Putamen (tissue), 1 donor: ENCODE data around the gene AP1S1.
"Not testable (repeated sequence)": the region's sequence is repeated elsewhere in the genome, so short reads cannot be mapped to it uniquely, and the experiment has no call there.

ENCODE experiments used
- DNase-seq: peaks from one replicate; pipeline ENCODE4 v3.0.0-alpha.2; 2016; ENCODE audit warnings: low spot score

Gene AP1S1

GRCh38 chr7:101125989-101126650 is 28.2 kb upstream of the AP1S1 start:
- DNase-seq = no peak

GRCh38 chr7:101126651-101127459 is 27.4 kb upstream of the AP1S1 start, which contains the start of gene SERPINE1:
Gene SERPINE1, plus strand, starts transcription at chr7:101127104. Its CDS starts 1,290 bp downstream, at chr7:101128394.
- no peak for DNase-seq

- no peak for DNase-seq
These were observed 26.7 kb upstream of the AP1S1 start for GRCh38 chr7:101127460-101128039.

DNA sequence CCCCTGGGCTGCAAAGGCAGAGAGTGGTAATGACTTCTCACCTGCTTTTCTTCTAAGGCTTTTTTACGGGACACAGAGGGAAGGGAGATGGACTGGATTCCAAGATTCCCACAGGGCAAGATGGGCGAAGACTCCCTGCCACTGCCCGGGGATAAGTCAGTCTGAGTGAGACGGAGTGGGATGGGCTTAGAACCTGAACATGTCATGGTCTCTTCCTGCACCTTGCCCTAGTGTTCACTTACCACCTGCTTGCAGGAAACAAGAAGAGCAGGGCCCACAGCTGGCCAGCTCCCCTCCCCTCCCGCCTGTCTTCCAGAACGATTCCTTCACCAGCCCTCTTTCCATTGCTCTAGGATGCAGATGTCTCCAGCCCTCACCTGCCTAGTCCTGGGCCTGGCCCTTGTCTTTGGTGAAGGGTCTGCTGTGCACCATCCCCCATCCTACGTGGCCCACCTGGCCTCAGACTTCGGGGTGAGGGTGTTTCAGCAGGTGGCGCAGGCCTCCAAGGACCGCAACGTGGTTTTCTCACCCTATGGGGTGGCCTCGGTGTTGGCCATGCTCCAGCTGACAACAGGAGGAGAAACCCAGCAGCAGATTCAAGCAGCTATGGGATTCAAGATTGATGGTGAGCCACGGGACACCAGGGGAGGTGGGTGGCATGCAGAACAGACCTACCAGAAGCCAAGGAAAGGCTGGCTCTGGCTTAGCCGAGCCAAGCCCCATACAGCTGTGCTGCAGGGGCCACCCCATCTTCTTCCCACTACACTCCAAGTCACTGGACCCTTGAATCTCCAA is 26.0 kb upstream of the AP1S1 start:
- no peak for DNase-seq

DNA sequence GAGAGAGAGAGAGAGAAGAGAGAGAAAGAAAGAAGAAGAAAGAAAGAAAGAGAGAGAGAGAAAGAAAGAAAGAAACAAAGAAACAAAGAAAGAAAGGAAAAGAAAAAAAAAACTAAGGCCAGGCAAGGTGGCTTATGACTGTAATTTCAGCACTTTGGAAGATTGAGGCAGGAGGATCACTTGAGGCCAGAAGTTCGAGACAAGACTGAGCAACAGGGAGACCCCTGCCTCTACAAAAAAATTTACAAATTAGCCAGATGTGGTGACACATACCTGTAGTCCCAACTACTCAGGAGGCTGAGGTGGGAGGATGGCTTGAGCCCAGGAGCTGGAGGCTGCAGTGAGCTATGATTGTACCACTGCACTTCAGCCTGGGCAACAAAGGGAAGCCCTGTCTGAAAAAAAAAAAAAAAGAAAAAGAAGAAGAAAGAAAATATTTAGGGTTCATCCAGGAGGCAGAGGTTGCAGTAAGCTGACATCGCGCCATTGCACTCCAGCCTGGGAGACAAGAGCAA is 24.6 kb upstream of the AP1S1 start:
- no peak for DNase-seq

- DNase-seq = not testable (repeated sequence)
These were observed 21.4 kb upstream of the AP1S1 start for GRCh38 chr7:101132626-101133600.

GRCh38 chr7:101133621-101134398 is 20.5 kb upstream of the AP1S1 start:
- DNase-seq = no peak

GRCh38 chr7:101134399-101134980 is 19.8 kb upstream of the AP1S1 start:
- peak; percentile 63 for DNase-seq

- DNase-seq = no peak
These were observed 16.5 kb upstream of the AP1S1 start for GRCh38 chr7:101137651-101138212.

DNA sequence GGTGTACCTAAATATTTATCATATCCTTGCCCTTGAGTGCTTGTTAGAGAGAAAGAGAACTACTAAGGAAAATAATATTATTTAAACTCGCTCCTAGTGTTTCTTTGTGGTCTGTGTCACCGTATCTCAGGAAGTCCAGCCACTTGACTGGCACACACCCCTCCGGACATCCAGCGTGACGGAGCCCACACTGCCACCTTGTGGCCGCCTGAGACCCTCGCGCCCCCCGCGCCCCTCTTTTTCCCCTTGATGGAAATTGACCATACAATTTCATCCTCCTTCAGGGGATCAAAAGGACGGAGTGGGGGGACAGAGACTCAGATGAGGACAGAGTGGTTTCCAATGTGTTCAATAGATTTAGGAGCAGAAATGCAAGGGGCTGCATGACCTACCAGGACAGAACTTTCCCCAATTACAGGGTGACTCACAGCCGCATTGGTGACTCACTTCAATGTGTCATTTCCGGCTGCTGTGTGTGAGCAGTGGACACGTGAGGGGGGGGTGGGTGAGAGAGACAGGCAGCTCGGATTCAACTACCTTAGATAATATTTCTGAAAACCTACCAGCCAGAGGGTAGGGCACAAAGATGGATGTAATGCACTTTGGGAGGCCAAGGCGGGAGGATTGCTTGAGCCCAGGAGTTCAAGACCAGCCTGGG is 15.9 kb upstream of the AP1S1 start:
- DNase-seq = no peak

- DNase-seq = no peak
These were observed 14.0 kb upstream of the AP1S1 start for GRCh38 chr7:101140339-101140699.

DNA sequence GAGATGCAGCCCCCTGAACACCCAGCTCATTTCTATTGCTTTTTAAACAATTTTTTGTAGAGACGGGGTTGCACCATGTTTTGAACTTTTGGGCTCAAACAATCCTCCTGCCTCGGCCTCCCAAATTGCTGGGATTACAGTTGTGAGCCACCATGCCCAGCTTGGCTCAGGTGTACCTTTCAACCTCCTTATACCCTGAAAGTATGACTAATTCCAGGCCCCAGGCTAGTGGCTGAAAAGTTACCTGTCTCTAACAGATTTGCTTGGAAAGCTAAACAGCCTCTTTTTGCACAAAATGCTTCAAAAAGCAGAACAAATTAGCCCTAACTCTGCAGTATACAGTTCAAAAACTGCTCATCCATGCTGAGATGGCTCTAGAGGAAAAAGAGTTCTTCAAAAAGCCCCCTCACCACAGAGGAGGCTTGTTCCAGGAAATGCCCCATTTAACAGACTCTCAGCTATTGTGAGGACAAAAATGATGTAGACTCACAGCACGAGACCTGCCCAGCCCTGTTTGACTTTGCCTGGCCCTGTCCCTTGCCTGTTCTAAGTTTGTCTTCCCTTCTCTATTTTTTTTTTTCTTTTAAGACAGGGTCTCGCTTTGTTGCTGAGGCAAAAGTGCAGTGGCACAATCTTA is 13.4 kb upstream of the AP1S1 start:
- no peak for DNase-seq

DNA sequence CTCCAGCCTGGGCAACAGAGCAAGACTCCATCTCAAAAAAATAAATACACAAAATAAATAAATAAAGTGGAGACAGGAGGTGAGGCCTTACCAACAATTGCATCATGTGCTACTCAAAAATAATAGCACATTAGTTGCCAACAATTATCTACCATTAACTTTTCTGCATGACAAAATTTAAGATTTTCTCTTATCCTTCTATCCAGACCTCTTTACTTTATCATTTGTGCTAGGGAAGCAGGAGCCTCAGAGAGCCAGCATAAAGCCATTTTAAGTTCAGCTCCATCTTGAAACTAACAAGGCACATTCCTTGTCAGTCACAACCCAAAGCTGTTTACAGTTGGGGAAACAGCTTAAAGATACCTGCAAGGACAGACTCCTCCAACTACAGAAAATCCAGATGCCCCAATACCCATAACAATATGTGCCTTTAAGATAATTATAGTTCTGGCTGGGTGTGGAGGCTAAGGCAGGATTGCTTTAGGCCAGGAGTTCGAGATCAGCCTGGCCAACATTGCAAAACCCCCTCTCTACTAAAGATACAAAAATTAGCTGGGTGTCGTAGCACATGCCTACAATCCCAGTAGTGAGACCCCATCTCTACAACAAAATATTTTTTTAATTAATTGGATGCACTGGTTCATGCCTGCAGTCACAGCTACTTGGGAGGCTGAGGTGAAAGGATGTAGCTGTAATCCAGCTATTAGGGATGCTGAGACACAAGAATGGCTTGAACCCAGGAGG is 2.2 kb upstream of the AP1S1 start:
- no peak for DNase-seq

- DNase-seq = no peak
These were observed 422 bp downstream of the AP1S1 start for GRCh38 chr7:101154693-101155102.

GRCh38 chr7:101155303-101155702 is 1.0 kb downstream of the AP1S1 start:
- DNase-seq = no peak

DNA sequence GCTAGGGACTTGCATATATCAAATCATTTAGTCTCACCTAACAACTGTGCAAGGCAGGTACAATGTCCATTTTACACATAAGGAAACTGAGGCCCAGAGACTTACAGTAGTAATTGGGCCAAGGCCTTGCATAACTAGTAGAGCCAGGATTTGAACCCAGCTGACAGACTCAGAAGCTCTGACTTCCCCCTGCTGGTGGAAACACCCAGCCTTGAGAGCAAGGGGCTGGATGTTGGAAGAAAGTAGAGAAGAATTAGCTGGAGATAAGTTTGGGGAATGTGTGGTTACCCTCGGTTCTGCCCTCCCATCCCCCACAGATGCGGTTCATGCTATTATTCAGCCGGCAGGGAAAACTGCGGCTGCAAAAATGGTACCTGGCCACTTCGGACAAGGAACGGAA is 2.0 kb downstream of the AP1S1 start:
- no peak for DNase-seq

DNA sequence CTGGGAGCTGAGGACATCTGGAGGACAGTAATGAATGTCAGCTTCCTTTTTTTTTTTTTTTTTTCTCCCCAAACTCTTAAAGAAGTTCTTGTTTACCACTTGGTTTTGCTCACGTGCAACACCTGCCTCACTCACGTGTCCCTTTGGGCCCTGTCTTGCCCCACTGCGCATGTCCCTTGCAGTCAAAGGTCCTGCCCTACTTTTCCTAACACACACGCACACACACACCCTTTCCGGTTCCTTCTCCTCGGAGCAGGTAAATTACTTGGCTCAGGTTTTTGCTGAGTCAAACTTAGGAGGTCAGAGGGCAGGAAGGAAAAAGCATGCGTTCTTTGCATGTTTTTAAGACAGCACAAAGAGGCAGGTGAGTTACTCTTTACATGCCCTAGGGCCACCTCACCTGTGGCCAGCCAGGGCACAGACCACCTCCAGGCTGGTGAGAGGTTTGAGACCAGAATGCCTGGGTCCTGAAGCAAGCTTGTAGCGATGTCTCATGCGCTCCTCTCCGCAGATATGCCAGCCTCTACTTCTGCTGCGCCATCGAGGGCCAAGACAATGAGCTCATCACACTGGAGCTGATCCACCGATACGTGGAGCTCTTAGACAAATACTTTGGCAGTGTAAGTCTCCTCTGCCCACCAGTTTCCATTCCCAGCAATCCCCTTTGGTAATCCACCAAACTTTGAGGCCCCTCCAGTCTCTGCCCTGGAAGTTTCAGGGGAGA is 2.8 kb downstream of the AP1S1 start:
- no peak for DNase-seq
